Esophagus squamous epithelium (tissue), 5 donors: ENCODE results near the gene TSPAN13. TPM values are rescaled to one million over a fixed set of nuclear protein-coding genes. Genes with fewer than 3 reads are reported as not detected.

ENCODE experiments used
- DNase-seq: peaks from one replicate; lab custom pipeline; 2025; lab: John Stamatoyannopoulos, UW
- H3K27ac ChIP-seq, 4 donors: fragments of 200-600 bp; sonication (generic); one replicate each; pipeline ENCODE4 v1.5.1; 2016 to 2019; ENCODE audit warnings: mild to moderate bottlenecking in 1 of 4
- H3K27me3 ChIP-seq, 4 donors: fragments of 200-600 bp; sonication (generic); 1 replicate in 3 of 4; 2 replicates in 1 of 4; pipeline versions ENCODE4 v1.5.1 to v1.6.0; 2017 to 2021; ENCODE audit warnings: antibody characterized with exemption in 1 of 4
- H3K36me3 ChIP-seq, 3 donors: fragments of 200-600 bp; sonication (generic); one replicate each; pipeline ENCODE4 v1.5.1; 2016 to 2019
- H3K4me1 ChIP-seq, 3 donors: fragments of 200-600 bp; sonication (generic); one replicate each; pipeline ENCODE4 v1.5.1; 2017 to 2019
- H3K4me3 ChIP-seq, 4 donors: fragments of 200-600 bp; sonication (generic); 1 replicate in 3 of 4; 2 replicates in 1 of 4; pipeline ENCODE4 v1.5.1; 2016 to 2019; ENCODE audit warnings: mild to moderate bottlenecking in 2 of 4, moderate library complexity in 1 of 4
- H3K9me3 ChIP-seq, 3 donors: fragments of 200-600 bp; sonication (generic); one replicate each; pipeline ENCODE4 v1.5.1; 2016 to 2019
- POLR2A ChIP-seq, 4 donors: fragments of 450-650 bp; IDR thresholded peaks; one replicate each; pipeline ENCODE4 v1.6.1; 2017; ENCODE audit warnings: antibody characterized with exemption in 4 of 4, mild to moderate bottlenecking in 4 of 4, moderate library complexity in 3 of 4
- WGBS, 2 donors: methylation state at CpG; one replicate each; pipeline ENCODE4 v1.1.5; 2018; 5-methylcytosine and 5-hydroxymethylcytosine counted together
- intact Hi-C: fragments of 100-400 bp; cut with DNase I; formaldehyde crosslinking; loops from one replicate; pipeline ENCODE4 v1.15.0; 2022
- total RNA-seq, 4 donors: library from RNA; depleted of rRNA; stranded (reverse); fragments of >200 nt; gene quantifications; one replicate each; pipeline ENCODE4 v1.1.0, GENCODE V29; 2016
- TF ChIP-seq, protein P1 (sequence below), 6 experiments: fragments of 450-650 bp in 4 of 6; fragments of 200-600 bp in 2 of 6; sonication (generic) in 2 of 6; IDR thresholded peaks; one replicate each; pipeline ENCODE4 v1.5.1; 2016 to 2019; ENCODE audit warnings: antibody characterized with exemption in 6 of 6, mild to moderate bottlenecking in 4 of 6, moderate library complexity in 4 of 6
- donor health status: DM: yes; HTN: yes; CAD: no.

The TSPAN13 gene
- total RNA-seq, result 10 to 100 TPM in 3 of 4 donors, 1 to 10 TPM in 1; 9.5 to 16.7 (median 12.1) TPM

DNA sequence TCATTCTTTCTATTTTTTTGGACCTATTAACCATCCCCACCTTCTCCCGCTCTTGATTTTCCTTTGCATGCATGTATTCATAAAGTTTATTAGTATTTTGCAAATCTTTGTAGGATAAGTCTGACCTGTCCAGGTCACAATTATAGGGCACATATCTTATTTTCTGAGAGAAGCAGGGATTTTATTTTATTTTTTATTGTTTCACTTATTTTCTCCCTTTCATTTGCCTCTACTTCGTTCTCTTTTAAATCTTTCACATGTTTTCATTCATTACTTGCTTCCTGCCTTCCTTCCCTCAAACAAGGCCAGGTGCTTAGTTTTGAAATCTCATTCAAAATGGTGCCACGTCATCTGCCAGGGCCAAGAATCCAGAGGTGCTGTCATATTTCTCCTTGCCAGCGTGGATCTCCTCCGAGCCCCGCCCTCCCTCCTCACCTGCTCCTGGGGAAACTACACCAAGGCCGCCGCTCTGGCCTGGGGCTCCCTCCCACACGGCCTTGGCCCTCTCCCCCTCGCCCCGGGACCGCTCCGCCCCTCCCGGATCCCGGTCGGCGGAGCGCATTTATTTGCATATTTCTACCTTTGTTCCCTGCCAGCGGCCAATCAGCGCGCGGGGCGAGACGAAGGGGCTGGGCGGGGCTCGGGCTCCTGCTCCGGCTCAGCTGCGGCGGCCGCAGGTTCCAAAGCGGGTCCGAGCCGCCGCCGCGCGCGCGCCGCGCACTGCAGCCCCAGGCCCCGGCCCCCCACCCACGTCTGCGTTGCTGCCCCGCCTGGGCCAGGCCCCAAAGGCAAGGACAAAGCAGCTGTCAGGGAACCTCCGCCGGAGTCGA, at the start of gene TSPAN13:
TSPAN13 (plus strand) TSS at position 654 of the 830 bp plus-strand sequence. CDS start 213 bp downstream, outside the sequence.
- TF ChIP-seq, protein P1, sequence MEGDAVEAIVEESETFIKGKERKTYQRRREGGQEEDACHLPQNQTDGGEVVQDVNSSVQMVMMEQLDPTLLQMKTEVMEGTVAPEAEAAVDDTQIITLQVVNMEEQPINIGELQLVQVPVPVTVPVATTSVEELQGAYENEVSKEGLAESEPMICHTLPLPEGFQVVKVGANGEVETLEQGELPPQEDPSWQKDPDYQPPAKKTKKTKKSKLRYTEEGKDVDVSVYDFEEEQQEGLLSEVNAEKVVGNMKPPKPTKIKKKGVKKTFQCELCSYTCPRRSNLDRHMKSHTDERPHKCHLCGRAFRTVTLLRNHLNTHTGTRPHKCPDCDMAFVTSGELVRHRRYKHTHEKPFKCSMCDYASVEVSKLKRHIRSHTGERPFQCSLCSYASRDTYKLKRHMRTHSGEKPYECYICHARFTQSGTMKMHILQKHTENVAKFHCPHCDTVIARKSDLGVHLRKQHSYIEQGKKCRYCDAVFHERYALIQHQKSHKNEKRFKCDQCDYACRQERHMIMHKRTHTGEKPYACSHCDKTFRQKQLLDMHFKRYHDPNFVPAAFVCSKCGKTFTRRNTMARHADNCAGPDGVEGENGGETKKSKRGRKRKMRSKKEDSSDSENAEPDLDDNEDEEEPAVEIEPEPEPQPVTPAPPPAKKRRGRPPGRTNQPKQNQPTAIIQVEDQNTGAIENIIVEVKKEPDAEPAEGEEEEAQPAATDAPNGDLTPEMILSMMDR (IDR thresholded peaks at IDR 0.05), result no peak
- TF ChIP-seq POLR2A (IDR thresholded peaks at IDR 0.05), result peak in 1 of 4 donors; percentile 72
- peak; percentile 46 for DNase-seq
- intact Hi-C loops, result no loop called here
- H3K27ac ChIP-seq, result peak within 1 kb of the TSS; percentile 31 to 73 (median 64)
- H3K27me3 ChIP-seq, result peaks cover 0 to 14% (median 0%) of the 10 kb centered on the region in 4 donors
- no peaks in the 10 kb centered on the region for H3K36me3 ChIP-seq
- peaks cover 0 to 18% (median 3%) of the 10 kb centered on the region in 3 donors for H3K4me1 ChIP-seq
- 8% methylated on average over 15 to 17 of the region's 48 CpGs for WGBS, 2 donors
- H3K4me3 ChIP-seq, result peak within 1 kb of the TSS; percentile 61 to 89 (median 70)
- no peaks in the 10 kb centered on the region for H3K9me3 ChIP-seq

DNA sequence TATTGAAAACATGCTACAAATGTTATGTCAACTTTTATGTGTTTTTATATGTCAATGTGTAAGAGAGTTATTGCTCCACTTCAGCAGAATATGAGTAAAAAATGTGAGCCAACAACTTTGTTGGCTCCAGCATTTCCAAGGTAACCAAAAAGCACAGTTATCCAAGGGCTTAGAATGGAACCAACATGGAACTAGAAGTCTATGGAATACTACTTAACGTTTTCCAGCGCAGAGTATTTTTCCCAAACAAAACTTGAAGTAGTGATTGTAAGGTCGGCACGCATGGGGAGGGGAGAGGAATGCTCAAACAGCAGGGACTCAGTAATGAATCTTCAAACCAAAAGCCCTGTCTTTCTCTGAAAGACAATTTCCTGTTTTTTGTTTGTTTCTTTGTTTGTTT, 45.0 kb upstream of the TSPAN13 start:
- H3K27me3 ChIP-seq, result no peaks in the 10 kb centered on the region

DNA sequence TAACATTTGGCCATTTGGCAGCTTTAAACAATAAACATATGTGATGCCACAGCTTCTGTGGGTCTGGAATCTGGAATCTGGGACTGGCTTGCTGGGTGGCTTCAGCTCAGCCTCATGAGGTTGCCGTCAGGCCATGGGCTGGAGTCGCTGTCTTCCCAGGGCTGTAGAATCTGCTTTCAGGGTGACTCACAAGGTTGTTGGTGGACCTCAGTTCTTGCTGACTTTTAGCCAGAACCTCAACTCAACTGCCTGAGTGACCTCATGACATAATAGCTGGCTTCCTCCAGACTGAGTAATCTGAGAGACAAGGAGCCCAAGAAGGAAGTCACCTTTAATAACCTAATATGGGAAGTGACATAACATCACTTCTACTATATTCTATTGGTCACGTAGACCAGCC, 44.6 kb upstream of the TSPAN13 start:
- peak overlapping the region in 2 of 4 donors; percentile 1 to 45 for H3K27ac ChIP-seq
- no peak overlapping the region for H3K4me3 ChIP-seq
- H3K4me1 ChIP-seq, result no peaks in the 10 kb centered on the region
- no peaks in the 10 kb centered on the region for H3K27me3 ChIP-seq
- TF ChIP-seq, protein P1 (IDR thresholded peaks at IDR 0.05), result no peak
- no peak for DNase-seq
- H3K9me3 ChIP-seq, result no peaks in the 10 kb centered on the region
- H3K36me3 ChIP-seq, result peaks cover 0 to 45% (median 10%) of the 10 kb centered on the region in 3 donors
- intact Hi-C loops, result no loop called here
- 53 to 100% methylated on average over 2 to 3 of the region's 3 CpGs for WGBS, 2 donors

More for the DNA sequence above, 45.0 kb upstream of the TSPAN13 start:
- Histone ChIP-seq H3K36me3 (peaks cover 0 to 50% (median 10%) of the 10 kb centered on the region in 3 donors), H3K4me3 (no peak overlapping the region), H3K27ac (peak overlapping the region in 2 of 4 donors; percentile 1 to 25), H3K9me3 (no peaks in the 10 kb centered on the region), H3K4me1 (no peaks in the 10 kb centered on the region)
- intact Hi-C loops, result no loop called here
- no peak for TF ChIP-seq POLR2A (IDR thresholded peaks at IDR 0.05)
- TF ChIP-seq, protein P1 (IDR thresholded peaks at IDR 0.05), result no peak
- 81 to 92% methylated on average over 4 of the region's 4 CpGs for WGBS, 2 donors
- no peak for DNase-seq

DNA sequence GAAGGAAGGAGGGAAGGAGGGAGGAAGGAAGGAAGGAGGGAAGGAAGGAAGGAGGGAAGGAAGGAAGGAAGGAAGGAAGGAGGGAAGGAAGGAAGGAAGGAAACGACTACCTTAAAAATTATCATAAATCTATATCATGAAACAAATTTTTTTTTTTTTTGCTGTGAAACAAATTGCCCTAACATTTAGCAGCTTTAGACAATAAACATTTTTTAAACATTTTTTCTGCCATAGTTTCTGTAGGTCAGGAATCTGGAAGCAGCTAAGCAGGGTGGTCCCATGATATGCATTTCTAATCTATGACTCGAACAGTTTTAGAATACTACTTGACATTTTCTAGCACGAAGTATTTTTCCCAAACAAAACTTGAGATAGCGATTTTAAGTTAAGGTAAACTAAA, 42.9 kb upstream of the TSPAN13 start:
- DNase-seq, result no peak
- TF ChIP-seq, protein P1 (IDR thresholded peaks at IDR 0.05), result no peak
- no peak for TF ChIP-seq POLR2A (IDR thresholded peaks at IDR 0.05)
- Histone ChIP-seq H3K27me3 (no peaks in the 10 kb centered on the region), H3K4me3 (no peak overlapping the region), H3K36me3 (peaks cover 0 to 29% (median 10%) of the 10 kb centered on the region in 3 donors), H3K9me3 (no peaks in the 10 kb centered on the region), H3K27ac (no peak overlapping the region), H3K4me1 (no peaks in the 10 kb centered on the region)
- WGBS, 2 donors, result 79 to 83% methylated on average over 4 of the region's 4 CpGs
- intact Hi-C loops, result no loop called here

DNA sequence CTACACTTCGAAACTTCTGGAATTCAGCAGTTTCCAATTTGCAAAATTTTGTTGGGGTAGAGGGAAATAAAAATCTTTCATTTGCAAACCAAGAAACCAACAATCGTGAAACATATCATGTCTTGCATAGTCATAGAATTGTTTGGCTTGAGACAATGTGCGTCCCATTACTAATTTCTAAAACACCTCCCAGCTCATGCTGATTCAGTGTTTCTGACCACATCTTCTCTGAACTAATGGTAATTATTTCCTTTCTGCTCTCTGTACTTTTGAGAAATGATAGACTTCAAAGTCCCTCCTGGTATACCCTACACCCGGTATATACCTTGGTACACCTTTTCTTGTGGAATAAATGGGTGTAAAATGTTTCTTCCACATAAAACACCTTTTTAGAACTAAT, 41.8 kb upstream of the TSPAN13 start:
- no peak for TF ChIP-seq POLR2A (IDR thresholded peaks at IDR 0.05)
- TF ChIP-seq, protein P1 (IDR thresholded peaks at IDR 0.05), result no peak
- DNase-seq, result no peak

More for the DNA sequence above, 41.8 kb upstream of the TSPAN13 start:
- H3K4me3 ChIP-seq, result no peak overlapping the region
- no peaks in the 10 kb centered on the region for H3K9me3 ChIP-seq
- intact Hi-C loops, result no loop called here
- peaks cover 0 to 18% (median under 1%) of the 10 kb centered on the region in 3 donors for H3K36me3 ChIP-seq
- 69 to 75% methylated on average over 4 of the region's 4 CpGs for WGBS, 2 donors
- no peaks in the 10 kb centered on the region for H3K27me3 ChIP-seq
- no peaks in the 10 kb centered on the region for H3K4me1 ChIP-seq
- H3K27ac ChIP-seq, result no peak overlapping the region
